ENCODE results near the gene KCNIP1.

The KCNIP1 gene

DNA sequence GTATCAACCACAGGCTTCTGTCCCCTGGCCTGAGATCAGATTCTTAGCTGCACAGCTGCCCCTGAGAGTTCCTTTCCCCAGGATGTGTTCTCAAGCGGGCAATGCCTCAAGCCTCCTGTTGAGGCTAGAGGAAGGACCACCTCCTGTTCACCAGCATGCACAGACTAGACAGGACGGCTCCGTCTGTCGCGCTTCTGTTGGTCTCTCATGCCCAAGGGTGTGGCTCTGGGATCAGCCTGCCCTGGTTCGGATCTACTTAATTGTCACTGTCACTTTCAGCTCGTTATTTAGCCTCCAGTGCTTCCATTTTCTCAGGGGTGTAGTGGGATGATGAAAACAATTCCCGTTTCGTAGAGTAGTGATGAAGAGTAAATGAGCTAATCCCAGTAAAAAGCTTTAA is 103.1 kb downstream of the KCNIP1 start:
- Histone ChIP-seq H3K4me1 (ENCODE audit: control insufficient read depth in 2 of 2, insufficient read depth in 1 of 2, low read depth in 1 of 2, low read length in 2 of 2) (peaks cover 0 to 9% of the 10 kb centered on the region in 2 donors), H3K9ac (ENCODE audit: low read depth, low read length, poor library complexity) (no peak overlapping the region), H3K23ac (ENCODE audit: low read depth, low read length, poor library complexity) (no peak overlapping the region), H3K27ac (replicated peaks; ENCODE audit: low read length) (no peak overlapping the region), H3K18ac (ENCODE audit: low read length) (no peak overlapping the region), H3K4me3 (ENCODE audit: low read length in 2 of 2) (no peak overlapping the region), H2BK120ac (ENCODE audit: low read depth, low read length) (no peak overlapping the region), H2BK5ac (ENCODE audit: low read length) (no peak overlapping the region), H4K91ac (ENCODE audit: low read depth, low read length, poor library complexity) (no peak overlapping the region), H3K14ac (ENCODE audit: low read length) (no peak overlapping the region), H3K4me2 (ENCODE audit: insufficient read depth, low read length, poor library complexity, severe bottlenecking) (no peak overlapping the region), H2BK12ac (ENCODE audit: low read length) (no peak overlapping the region), H2BK15ac (ENCODE audit: low read length) (no peak overlapping the region), H3K9me3 (replicated peaks in 1 of 2; ENCODE audit: control insufficient read depth in 2 of 2, insufficient read depth in 1 of 2, low read depth in 1 of 2, low read length in 2 of 2) (no peaks in the 10 kb centered on the region), H3K4ac (ENCODE audit: low read length) (no peak overlapping the region), H4K8ac (ENCODE audit: low read depth, low read length) (no peak overlapping the region), H2AK5ac (ENCODE audit: low read depth, low read length) (no peak overlapping the region), H3K36me3 (replicated peaks in 1 of 2; ENCODE audit: control insufficient read depth in 2 of 2, insufficient read depth in 2 of 2, low read length in 2 of 2) (no peaks in the 10 kb centered on the region), H3K27me3 (ENCODE audit: control insufficient read depth in 3 of 3, insufficient read depth in 3 of 3, low read depth in 1 of 3, low read length in 3 of 3) (no peaks in the 10 kb centered on the region), H2AFZ (ENCODE audit: low read length) (no peak overlapping the region), H3K79me1 (ENCODE audit: low read depth, low read length) (no peaks in the 10 kb centered on the region)
- WGBS, 2 donors (ENCODE audit: extremely low coverage in 2 of 2, insufficient read length in 2 of 2, insufficient replicate concordance in 1 of 2), result no CpG with 5 or more reads among the region's 9 CpGs
- no peak for DNase-seq (ENCODE audit: low spot score)

- H3K9me3 ChIP-seq (replicated peaks in 1 of 2; ENCODE audit: control insufficient read depth in 2 of 2, insufficient read depth in 1 of 2, low read depth in 1 of 2, low read length in 2 of 2), result no peaks in the 10 kb centered on the region
- no peak overlapping the region for H2AK5ac ChIP-seq (ENCODE audit: low read depth, low read length)
- no peak overlapping the region for H3K14ac ChIP-seq (ENCODE audit: low read length)
- no peak for DNase-seq (ENCODE audit: low spot score)
- H2BK15ac ChIP-seq (ENCODE audit: low read length), result no peak overlapping the region
- WGBS, 2 donors (ENCODE audit: extremely low coverage in 2 of 2, insufficient read length in 2 of 2, insufficient replicate concordance in 1 of 2), result no CpG with 5 or more reads among the region's 6 CpGs
- H3K4me3 ChIP-seq (ENCODE audit: low read length in 2 of 2), result no peak overlapping the region
- H2BK12ac ChIP-seq (ENCODE audit: low read length), result no peak overlapping the region
- peaks cover 0 to 6% (median 0%) of the 10 kb centered on the region in 3 experiments for H3K27me3 ChIP-seq (ENCODE audit: control insufficient read depth in 3 of 3, insufficient read depth in 3 of 3, low read depth in 1 of 3, low read length in 3 of 3)
- H3K9ac ChIP-seq (ENCODE audit: low read depth, low read length, poor library complexity), result no peak overlapping the region
- no peak overlapping the region for H3K4ac ChIP-seq (ENCODE audit: low read length)
- no peak overlapping the region for H4K8ac ChIP-seq (ENCODE audit: low read depth, low read length)
- H4K91ac ChIP-seq (ENCODE audit: low read depth, low read length, poor library complexity), result no peak overlapping the region
- peaks cover 0 to 19% of the 10 kb centered on the region in 2 donors for H3K4me1 ChIP-seq (ENCODE audit: control insufficient read depth in 2 of 2, insufficient read depth in 1 of 2, low read depth in 1 of 2, low read length in 2 of 2)
- no peaks in the 10 kb centered on the region for H3K79me1 ChIP-seq (ENCODE audit: low read depth, low read length)
- H2AFZ ChIP-seq (ENCODE audit: low read length), result no peak overlapping the region
- H3K36me3 ChIP-seq (replicated peaks in 1 of 2; ENCODE audit: control insufficient read depth in 2 of 2, insufficient read depth in 2 of 2, low read length in 2 of 2), result no peaks in the 10 kb centered on the region
- H3K23ac ChIP-seq (ENCODE audit: low read depth, low read length, poor library complexity), result no peak overlapping the region
- no peak overlapping the region for H2BK120ac ChIP-seq (ENCODE audit: low read depth, low read length)
- no peak overlapping the region for H2BK5ac ChIP-seq (ENCODE audit: low read length)
- H3K4me2 ChIP-seq (ENCODE audit: insufficient read depth, low read length, poor library complexity, severe bottlenecking), result no peak overlapping the region
- H3K27ac ChIP-seq (replicated peaks; ENCODE audit: low read length), result no peak overlapping the region
- H3K18ac ChIP-seq (ENCODE audit: low read length), result no peak overlapping the region
These were observed 107.8 kb downstream of the KCNIP1 start for GRCh38 chr5:170611449-170612090.

- DNase-seq (ENCODE audit: low spot score), result no peak
- H3K36me3 ChIP-seq (replicated peaks in 1 of 2; ENCODE audit: control insufficient read depth in 2 of 2, insufficient read depth in 2 of 2, low read length in 2 of 2), result no peaks in the 10 kb centered on the region
- no peak overlapping the region for H3K14ac ChIP-seq (ENCODE audit: low read length)
- WGBS, 2 donors (ENCODE audit: extremely low coverage in 2 of 2, insufficient read length in 2 of 2, insufficient replicate concordance in 1 of 2), result no CpG with 5 or more reads among the region's 6 CpGs
- no peak overlapping the region for H2AFZ ChIP-seq (ENCODE audit: low read length)
- H2BK12ac ChIP-seq (ENCODE audit: low read length), result no peak overlapping the region
- no peak overlapping the region for H3K27ac ChIP-seq (replicated peaks; ENCODE audit: low read length)
- H3K79me1 ChIP-seq (ENCODE audit: low read depth, low read length), result no peaks in the 10 kb centered on the region
- H3K4me1 ChIP-seq (ENCODE audit: control insufficient read depth in 2 of 2, insufficient read depth in 1 of 2, low read depth in 1 of 2, low read length in 2 of 2), result peaks cover 0 to 19% of the 10 kb centered on the region in 2 donors
- no peaks in the 10 kb centered on the region for H3K9me3 ChIP-seq (replicated peaks in 1 of 2; ENCODE audit: control insufficient read depth in 2 of 2, insufficient read depth in 1 of 2, low read depth in 1 of 2, low read length in 2 of 2)
- no peak overlapping the region for H3K4me3 ChIP-seq (ENCODE audit: low read length in 2 of 2)
- peaks cover 0 to 6% (median 0%) of the 10 kb centered on the region in 3 experiments for H3K27me3 ChIP-seq (ENCODE audit: control insufficient read depth in 3 of 3, insufficient read depth in 3 of 3, low read depth in 1 of 3, low read length in 3 of 3)
- no peak overlapping the region for H4K91ac ChIP-seq (ENCODE audit: low read depth, low read length, poor library complexity)
- no peak overlapping the region for H3K9ac ChIP-seq (ENCODE audit: low read depth, low read length, poor library complexity)
- H4K8ac ChIP-seq (ENCODE audit: low read depth, low read length), result no peak overlapping the region
- H2BK15ac ChIP-seq (ENCODE audit: low read length), result no peak overlapping the region
- H3K23ac ChIP-seq (ENCODE audit: low read depth, low read length, poor library complexity), result no peak overlapping the region
- no peak overlapping the region for H3K18ac ChIP-seq (ENCODE audit: low read length)
- no peak overlapping the region for H3K4me2 ChIP-seq (ENCODE audit: insufficient read depth, low read length, poor library complexity, severe bottlenecking)
- no peak overlapping the region for H2AK5ac ChIP-seq (ENCODE audit: low read depth, low read length)
- H3K4ac ChIP-seq (ENCODE audit: low read length), result no peak overlapping the region
- no peak overlapping the region for H2BK5ac ChIP-seq (ENCODE audit: low read length)
- H2BK120ac ChIP-seq (ENCODE audit: low read depth, low read length), result no peak overlapping the region
These were observed 108.4 kb downstream of the KCNIP1 start for GRCh38 chr5:170612256-170612678.

DNA sequence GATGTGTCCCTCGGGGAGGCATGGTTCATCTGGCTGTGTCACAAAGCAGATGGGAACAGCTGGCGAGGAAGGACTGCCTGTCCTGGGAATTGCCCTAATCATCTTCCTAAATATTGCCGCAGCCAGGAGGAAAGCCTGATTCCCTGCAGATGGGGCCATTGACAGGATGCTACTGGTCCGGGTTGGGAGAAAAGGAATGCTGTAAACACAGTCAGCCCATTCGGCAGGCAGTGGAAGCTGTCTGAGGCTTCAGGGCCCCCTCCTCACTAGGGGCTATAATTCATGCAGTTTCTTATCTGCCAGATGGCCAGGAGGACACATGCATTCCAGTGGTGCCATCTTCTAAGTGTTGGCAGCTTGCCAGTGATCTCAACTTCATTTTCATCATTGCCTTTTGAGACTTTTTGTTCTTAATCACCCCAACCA is 110.3 kb downstream of the KCNIP1 start:
- Histone ChIP-seq H2BK12ac (ENCODE audit: low read length) (no peak overlapping the region), H3K23ac (ENCODE audit: low read depth, low read length, poor library complexity) (no peak overlapping the region), H3K4me3 (ENCODE audit: low read length in 2 of 2) (no peak overlapping the region), H2AFZ (ENCODE audit: low read length) (no peak overlapping the region), H3K4me1 (ENCODE audit: control insufficient read depth in 2 of 2, insufficient read depth in 1 of 2, low read depth in 1 of 2, low read length in 2 of 2) (peaks cover 0 to 20% of the 10 kb centered on the region in 2 donors), H2BK5ac (ENCODE audit: low read length) (no peak overlapping the region), H3K14ac (ENCODE audit: low read length) (no peak overlapping the region), H3K9me3 (replicated peaks in 1 of 2; ENCODE audit: control insufficient read depth in 2 of 2, insufficient read depth in 1 of 2, low read depth in 1 of 2, low read length in 2 of 2) (no peaks in the 10 kb centered on the region), H3K27me3 (ENCODE audit: control insufficient read depth in 3 of 3, insufficient read depth in 3 of 3, low read depth in 1 of 3, low read length in 3 of 3) (peaks cover 0 to 6% (median 0%) of the 10 kb centered on the region in 3 experiments), H3K79me1 (ENCODE audit: low read depth, low read length) (no peaks in the 10 kb centered on the region), H2BK120ac (ENCODE audit: low read depth, low read length) (no peak overlapping the region), H4K91ac (ENCODE audit: low read depth, low read length, poor library complexity) (no peak overlapping the region), H4K8ac (ENCODE audit: low read depth, low read length) (peak overlapping the region; percentile 21), H2BK15ac (ENCODE audit: low read length) (no peak overlapping the region), H3K18ac (ENCODE audit: low read length) (no peak overlapping the region), H2AK5ac (ENCODE audit: low read depth, low read length) (no peak overlapping the region), H3K36me3 (replicated peaks in 1 of 2; ENCODE audit: control insufficient read depth in 2 of 2, insufficient read depth in 2 of 2, low read length in 2 of 2) (no peaks in the 10 kb centered on the region), H3K4ac (ENCODE audit: low read length) (no peak overlapping the region), H3K9ac (ENCODE audit: low read depth, low read length, poor library complexity) (no peak overlapping the region), H3K27ac (replicated peaks; ENCODE audit: low read length) (no peak overlapping the region), H3K4me2 (ENCODE audit: insufficient read depth, low read length, poor library complexity, severe bottlenecking) (no peak overlapping the region)
- no CpG with 5 or more reads among the region's 5 CpGs for WGBS, 2 donors (ENCODE audit: extremely low coverage in 2 of 2, insufficient read length in 2 of 2, insufficient replicate concordance in 1 of 2)
- DNase-seq (ENCODE audit: low spot score), result no peak

All from neuronal stem cell (in vitro differentiated cells).